Measurements from ENCODE around the gene EDA. TPM values are rescaled to one million over a fixed set of nuclear protein-coding genes. Genes with fewer than 3 reads are reported as not detected.

EDA gene
- total RNA-seq, 3 donors from 2014 or later (not counting 1 experiment from before 2014, with no cell fraction given) = 0.50 to 0.65 TPM; not detected in 1

DNA sequence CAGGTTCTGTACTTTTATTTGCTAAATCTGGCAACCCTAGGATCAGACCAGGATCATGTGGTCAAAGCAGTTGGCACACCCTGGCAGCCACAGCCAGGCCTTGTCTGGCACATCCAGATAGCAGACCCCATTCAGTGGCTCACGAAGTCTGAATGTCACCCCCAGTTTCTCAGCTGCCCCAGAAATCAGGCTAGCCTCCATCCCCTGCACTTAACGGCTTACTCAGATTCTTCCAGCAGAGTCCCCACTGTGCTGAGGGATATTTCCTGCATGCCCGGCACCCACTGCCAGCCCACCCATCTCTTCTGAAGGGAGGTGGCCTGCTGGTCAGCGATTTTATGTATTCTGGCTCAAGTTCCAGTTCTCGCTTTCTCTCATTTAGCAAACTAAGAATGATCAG lies 438.5 kb downstream of the EDA start:
- intact Hi-C loops (cut with micrococcal nuclease) = no loop called here

GRCh38 chrX:70062076-70062475 lies 446.2 kb downstream of the EDA start, which contains the start of gene OTUD6A:
OTUD6A (plus strand) TSS chrX:70062457; CDS start chrX:70062525, 68 bp downstream.
- ATAC-seq (no peak), DNase-seq (no peak)
- intact Hi-C loops (cut with micrococcal nuclease) = no loop called here
- H3K4me3 ChIP-seq (ENCODE audit: low read length) = no peak within 1 kb of the TSS
- Mint-ChIP-seq H3K27ac (no peak within 1 kb of the TSS), H3K4me1 (no peaks in the 10 kb centered on the region), H3K4me3 (no peak within 1 kb of the TSS), H3K9me3 (no peaks in the 10 kb centered on the region), H3K36me3 (no peaks in the 10 kb centered on the region), H3K27me3 (ENCODE audit: low read depth in 2 of 2) (peaks cover 4 to 7% of the 10 kb centered on the region in 2 donors)
- no peak for TF ChIP-seq CTCF (IDR thresholded peaks at IDR 0.05)
- 94% methylated on average over 14 of the region's 14 CpGs for WGBS (ENCODE audit: insufficient coverage)
- H3K9me3 ChIP-seq (ENCODE audit: control insufficient read depth, insufficient read depth, low read length) = no peaks in the 10 kb centered on the region
- no peaks in the 10 kb centered on the region for H3K36me3 ChIP-seq (ENCODE audit: control insufficient read depth, insufficient read depth, low read length)
- no peak within 1 kb of the TSS for H3K27ac ChIP-seq (ENCODE audit: low read length)
- no peaks in the 10 kb centered on the region for H3K27me3 ChIP-seq (ENCODE audit: control insufficient read depth, insufficient read depth, low read length)
- H3K4me1 ChIP-seq (ENCODE audit: control insufficient read depth, insufficient read depth, low read length) = no peaks in the 10 kb centered on the region

More for the DNA sequence above, 438.5 kb downstream of the EDA start:
- Histone ChIP-seq H3K27me3 (ENCODE audit: control insufficient read depth, insufficient read depth, low read length) (no peaks in the 10 kb centered on the region), H3K36me3 (ENCODE audit: control insufficient read depth, insufficient read depth, low read length) (no peaks in the 10 kb centered on the region), H3K4me1 (ENCODE audit: control insufficient read depth, insufficient read depth, low read length) (no peaks in the 10 kb centered on the region), H3K4me3 (ENCODE audit: low read length) (no peak overlapping the region), H3K27ac (ENCODE audit: low read length) (no peak overlapping the region), H3K9me3 (ENCODE audit: control insufficient read depth, insufficient read depth, low read length) (no peaks in the 10 kb centered on the region)
- Mint-ChIP-seq H3K9me3 (no peaks in the 10 kb centered on the region), H3K27ac (no peak overlapping the region), H3K4me3 (no peak overlapping the region), H3K4me1 (no peaks in the 10 kb centered on the region), H3K27me3 (ENCODE audit: low read depth in 2 of 2) (peaks cover 7% of the 10 kb centered on the region in 2 donors), H3K36me3 (no peaks in the 10 kb centered on the region)
- DNase-seq (no peak), ATAC-seq (no peak)
- TF ChIP-seq CTCF (IDR thresholded peaks at IDR 0.05) = no peak
- 83% methylated on average over 5 of the region's 5 CpGs for WGBS (ENCODE audit: insufficient coverage)

GRCh38 chrX:70062961-70063550 lies 447.1 kb downstream of the EDA start:
- Histone ChIP-seq H3K27me3 (ENCODE audit: control insufficient read depth, insufficient read depth, low read length) (no peaks in the 10 kb centered on the region), H3K36me3 (ENCODE audit: control insufficient read depth, insufficient read depth, low read length) (no peaks in the 10 kb centered on the region), H3K4me1 (ENCODE audit: control insufficient read depth, insufficient read depth, low read length) (no peaks in the 10 kb centered on the region), H3K4me3 (ENCODE audit: low read length) (no peak overlapping the region), H3K27ac (ENCODE audit: low read length) (no peak overlapping the region), H3K9me3 (ENCODE audit: control insufficient read depth, insufficient read depth, low read length) (no peaks in the 10 kb centered on the region)
- Mint-ChIP-seq H3K27ac (no peak overlapping the region), H3K4me1 (no peaks in the 10 kb centered on the region), H3K36me3 (no peaks in the 10 kb centered on the region), H3K27me3 (ENCODE audit: low read depth in 2 of 2) (peaks cover 0 to 7% of the 10 kb centered on the region in 2 donors), H3K9me3 (no peaks in the 10 kb centered on the region), H3K4me3 (no peak overlapping the region)
- TF ChIP-seq CTCF (IDR thresholded peaks at IDR 0.05) = no peak
- 94% methylated on average over 51 of the region's 52 CpGs for WGBS (ENCODE audit: insufficient coverage)
- intact Hi-C loops (cut with micrococcal nuclease) = no loop called here
- ATAC-seq (no peak), DNase-seq (no peak)

DNA sequence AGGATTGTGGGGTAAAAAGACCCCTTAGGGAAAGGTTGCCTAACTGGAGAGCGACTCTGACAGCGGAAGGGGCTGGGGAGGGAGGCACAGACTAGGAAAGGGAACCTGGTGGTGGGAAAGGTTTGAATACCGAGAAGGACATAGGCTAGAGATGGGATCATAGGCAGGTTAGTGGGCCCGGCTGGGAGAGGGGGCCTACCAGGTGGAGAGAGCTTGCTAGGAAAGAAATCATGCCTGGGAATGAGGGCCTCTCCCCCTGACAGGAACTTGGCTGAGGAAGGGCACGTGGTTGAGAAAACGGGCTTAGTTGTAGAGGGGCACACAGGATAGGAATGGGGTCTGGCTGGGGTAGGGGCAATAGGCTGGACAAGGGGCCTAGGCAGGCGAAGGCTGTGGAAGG lies 450.7 kb downstream of the EDA start:
- DNase-seq (no peak), ATAC-seq (no peak)
- Histone ChIP-seq H3K4me3 (ENCODE audit: low read length) (no peak overlapping the region), H3K36me3 (ENCODE audit: control insufficient read depth, insufficient read depth, low read length) (no peaks in the 10 kb centered on the region), H3K4me1 (ENCODE audit: control insufficient read depth, insufficient read depth, low read length) (no peaks in the 10 kb centered on the region), H3K9me3 (ENCODE audit: control insufficient read depth, insufficient read depth, low read length) (no peaks in the 10 kb centered on the region), H3K27me3 (ENCODE audit: control insufficient read depth, insufficient read depth, low read length) (no peaks in the 10 kb centered on the region), H3K27ac (ENCODE audit: low read length) (no peak overlapping the region)
- Mint-ChIP-seq H3K4me1 (no peaks in the 10 kb centered on the region), H3K9me3 (no peaks in the 10 kb centered on the region), H3K36me3 (no peaks in the 10 kb centered on the region), H3K27ac (no peak overlapping the region), H3K4me3 (no peak overlapping the region), H3K27me3 (ENCODE audit: low read depth in 2 of 2) (peaks cover 0 to 7% of the 10 kb centered on the region in 2 donors)
- intact Hi-C loops (cut with micrococcal nuclease) = no loop called here
- 86% methylated on average over 7 of the region's 7 CpGs for WGBS (ENCODE audit: insufficient coverage)
- no peak for TF ChIP-seq CTCF (IDR thresholded peaks at IDR 0.05)
